ENCODE data around the gene MPI.

GRCh38 chr15:74885461-74885860 is 4.4 kb upstream of the MPI start:
- TF ChIP-seq EZH2phosphoT487 (IDR thresholded peaks at IDR 0.05; ENCODE audit: insufficient read depth, low read depth): no peak
- TF ChIP-seq EZH2 (IDR thresholded peaks at IDR 0.05; ENCODE audit: insufficient read depth, poor library complexity, severe bottlenecking): no peak
